HG03045 (cell line): ENCODE measurements around the gene SNURF.
"Not testable (repeated sequence)": the region's sequence is repeated elsewhere in the genome, so short reads cannot be mapped to it uniquely, and the experiment has no call there.

Experiments
- ATAC-seq: cut with Tn5 transposase; IDR thresholded peaks from one replicate; pipeline ENCODE4 v1.9.1; 2021; ENCODE audit warnings: mild to moderate bottlenecking, moderate library complexity; ENCODE audit not compliant: unreplicated experiment

The SNURF gene, protein sequence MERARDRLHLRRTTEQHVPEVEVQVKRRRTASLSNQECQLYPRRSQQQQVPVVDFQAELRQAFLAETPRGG

DNA sequence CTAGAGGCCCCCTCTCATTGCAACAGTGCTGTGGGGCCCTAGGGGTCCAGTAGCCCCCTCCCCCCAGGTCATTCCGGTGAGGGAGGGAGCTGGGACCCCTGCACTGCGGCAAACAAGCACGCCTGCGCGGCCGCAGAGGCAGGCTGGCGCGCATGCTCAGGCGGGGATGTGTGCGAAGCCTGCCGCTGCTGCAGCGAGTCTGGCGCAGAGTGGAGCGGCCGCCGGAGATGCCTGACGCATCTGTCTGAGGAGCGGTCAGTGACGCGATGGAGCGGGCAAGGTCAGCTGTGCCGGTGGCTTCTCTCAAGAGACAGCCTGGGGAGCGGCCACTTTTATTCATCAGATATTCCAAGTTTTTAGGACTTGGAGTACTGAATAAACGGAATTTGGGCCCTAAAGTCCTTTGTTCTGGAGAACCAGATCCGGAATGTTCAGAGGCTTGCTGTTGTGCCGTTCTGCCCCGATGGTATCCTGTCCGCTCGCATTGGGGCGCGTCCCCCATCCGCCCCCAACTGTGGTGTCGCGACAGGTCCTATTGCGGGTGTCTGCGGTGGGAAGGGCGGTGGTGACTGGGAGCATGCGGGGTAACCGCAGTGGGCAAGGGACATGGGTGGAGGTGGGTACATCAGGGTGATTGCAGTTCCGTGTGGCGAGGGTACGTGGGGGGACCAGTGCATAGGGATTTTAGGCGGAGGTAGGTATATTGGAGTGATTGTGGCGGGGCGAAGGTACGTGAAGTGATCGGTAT lies at the start of gene SNURF, which contains the start of gene SNRPN:
SNURF (plus strand) TSS at position 205 of the 748 bp plus-strand sequence; CDS start at position 267, 62 bp downstream.
SNRPN (plus strand) TSS at position 205 of the 748 bp plus-strand sequence. CDS start 19,467 bp downstream, outside the sequence.
- ATAC-seq, result no peak

DNA sequence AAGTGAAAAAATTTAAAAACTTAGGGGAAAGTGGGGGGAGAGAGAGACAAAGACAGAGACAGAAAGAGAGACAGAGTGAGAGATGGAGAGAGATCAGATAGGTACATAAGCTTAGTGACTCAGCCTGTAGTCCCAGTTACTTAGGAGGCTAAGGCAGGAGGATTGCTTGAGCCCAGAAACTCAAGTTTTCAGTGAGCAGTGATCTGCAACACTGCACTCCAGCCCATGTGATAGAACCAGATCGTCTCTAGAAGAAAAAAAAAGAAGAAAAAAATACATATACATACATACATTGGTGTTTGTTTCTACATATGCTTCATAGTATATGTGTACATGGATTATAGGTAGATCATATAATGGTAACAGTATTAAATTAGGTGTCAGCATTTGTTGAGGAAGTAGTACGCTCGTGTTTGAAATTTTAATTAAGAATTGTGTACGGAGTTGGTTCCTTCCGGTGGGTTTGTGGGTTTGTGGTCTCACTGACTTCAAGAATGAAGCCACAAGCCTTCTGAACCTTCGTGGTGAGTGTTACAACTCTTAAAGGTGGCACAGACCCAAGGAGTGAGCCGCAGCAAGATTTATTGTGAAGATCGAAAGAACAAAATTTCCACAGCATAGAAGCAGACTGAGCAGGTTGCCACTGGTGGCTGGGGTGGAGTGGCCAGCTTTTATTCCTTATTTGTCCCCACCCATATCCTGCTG lies 38.3 kb upstream of the SNURF start:
- no peak for ATAC-seq

DNA sequence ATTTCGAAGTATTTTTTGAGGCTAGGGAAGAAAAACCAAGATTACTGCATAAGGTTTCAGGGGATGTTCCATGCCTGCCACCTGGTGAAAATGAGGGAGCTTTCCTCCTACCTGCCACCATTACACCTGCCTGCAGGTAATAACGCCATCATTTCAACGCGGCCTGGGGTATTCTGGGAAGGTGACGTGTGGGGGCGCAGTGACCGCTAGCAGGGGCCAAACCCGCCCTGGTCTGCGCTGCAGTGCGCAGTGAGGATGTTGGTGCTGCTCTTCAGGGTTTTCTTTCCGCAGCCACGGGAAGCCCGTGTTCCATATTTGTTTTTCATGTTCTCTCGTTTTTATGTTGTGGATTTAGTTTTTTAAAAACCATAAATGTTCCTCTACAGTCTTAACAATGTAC lies 37.4 kb upstream of the SNURF start:
- ATAC-seq, result no peak

DNA sequence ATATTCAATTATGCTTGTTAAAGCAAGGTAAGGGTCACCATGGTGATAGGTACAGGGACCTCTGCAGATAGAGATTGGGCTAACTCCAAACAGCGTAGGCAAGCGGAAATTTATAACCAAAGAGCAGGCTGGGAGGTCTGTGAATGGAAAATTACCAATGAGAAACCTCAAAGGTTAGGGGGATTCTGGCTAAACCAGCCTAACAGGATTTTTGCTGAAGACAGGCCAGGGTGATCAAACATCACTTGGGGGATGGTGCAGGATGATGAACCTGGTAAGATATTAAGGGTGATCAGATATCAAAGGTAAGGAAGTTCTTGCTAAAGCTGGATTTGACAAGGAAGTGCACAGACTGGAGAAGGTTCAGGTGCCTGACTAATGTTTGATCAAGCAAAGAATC lies 35.3 kb upstream of the SNURF start:
- ATAC-seq, result no peak

DNA sequence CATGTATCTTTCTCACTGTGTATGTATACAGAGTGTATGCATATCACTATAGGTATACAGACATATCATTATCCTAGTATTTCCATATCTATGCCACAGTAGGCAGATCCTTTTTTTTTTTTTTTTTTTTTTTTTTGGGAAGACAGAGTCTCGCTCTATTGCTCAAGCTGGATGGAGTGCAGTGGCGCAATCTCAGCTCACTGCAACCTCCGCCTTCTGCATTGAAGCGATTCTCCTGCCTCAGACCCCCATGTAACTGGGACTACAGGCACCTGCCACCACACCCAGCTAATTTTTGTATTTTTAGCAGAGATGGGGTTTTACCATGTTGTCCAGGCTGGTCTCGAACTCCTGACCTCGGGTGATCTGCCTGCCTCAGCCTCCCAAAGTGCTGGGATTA lies 32.0 kb upstream of the SNURF start:
- not testable (repeated sequence) for ATAC-seq

DNA sequence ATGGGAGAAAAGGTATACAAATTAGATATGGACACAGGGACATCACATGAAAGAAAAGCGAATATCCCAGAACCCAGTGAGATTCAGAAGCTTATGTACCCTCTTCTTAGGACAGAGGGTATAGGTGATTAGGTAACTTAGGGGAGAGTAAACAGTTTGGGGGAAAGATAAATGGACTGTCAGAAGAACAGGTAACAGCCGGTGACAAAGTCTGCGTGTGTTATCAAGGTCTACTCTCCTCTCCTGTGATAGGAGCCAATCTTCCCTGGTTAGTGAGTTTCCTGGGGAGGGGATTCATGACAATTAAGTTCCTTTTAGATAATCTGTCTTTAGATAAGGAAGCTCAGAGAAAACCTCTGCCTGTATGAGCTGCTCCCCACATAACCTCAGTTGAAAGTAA lies 30.6 kb upstream of the SNURF start:
- no peak for ATAC-seq

DNA sequence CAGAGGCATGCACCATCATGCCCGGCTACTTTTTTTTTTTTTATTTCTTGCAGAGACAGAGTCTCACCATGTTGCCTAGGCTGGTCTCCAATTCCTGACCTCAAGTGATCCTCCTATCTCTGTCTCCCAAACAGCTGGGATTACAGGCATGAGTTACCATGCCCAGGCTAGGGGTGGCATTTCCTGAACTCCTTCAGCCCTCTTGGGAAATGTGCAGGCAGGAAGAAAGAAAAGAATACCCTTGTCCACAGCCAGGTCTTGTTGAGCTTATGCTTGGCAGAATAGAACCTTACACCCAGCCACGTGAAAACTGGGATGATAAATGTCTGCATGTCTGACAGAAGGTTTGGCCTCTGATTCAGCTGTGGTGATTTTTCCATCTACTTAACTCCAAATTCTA lies 30.2 kb upstream of the SNURF start:
- no peak for ATAC-seq

DNA sequence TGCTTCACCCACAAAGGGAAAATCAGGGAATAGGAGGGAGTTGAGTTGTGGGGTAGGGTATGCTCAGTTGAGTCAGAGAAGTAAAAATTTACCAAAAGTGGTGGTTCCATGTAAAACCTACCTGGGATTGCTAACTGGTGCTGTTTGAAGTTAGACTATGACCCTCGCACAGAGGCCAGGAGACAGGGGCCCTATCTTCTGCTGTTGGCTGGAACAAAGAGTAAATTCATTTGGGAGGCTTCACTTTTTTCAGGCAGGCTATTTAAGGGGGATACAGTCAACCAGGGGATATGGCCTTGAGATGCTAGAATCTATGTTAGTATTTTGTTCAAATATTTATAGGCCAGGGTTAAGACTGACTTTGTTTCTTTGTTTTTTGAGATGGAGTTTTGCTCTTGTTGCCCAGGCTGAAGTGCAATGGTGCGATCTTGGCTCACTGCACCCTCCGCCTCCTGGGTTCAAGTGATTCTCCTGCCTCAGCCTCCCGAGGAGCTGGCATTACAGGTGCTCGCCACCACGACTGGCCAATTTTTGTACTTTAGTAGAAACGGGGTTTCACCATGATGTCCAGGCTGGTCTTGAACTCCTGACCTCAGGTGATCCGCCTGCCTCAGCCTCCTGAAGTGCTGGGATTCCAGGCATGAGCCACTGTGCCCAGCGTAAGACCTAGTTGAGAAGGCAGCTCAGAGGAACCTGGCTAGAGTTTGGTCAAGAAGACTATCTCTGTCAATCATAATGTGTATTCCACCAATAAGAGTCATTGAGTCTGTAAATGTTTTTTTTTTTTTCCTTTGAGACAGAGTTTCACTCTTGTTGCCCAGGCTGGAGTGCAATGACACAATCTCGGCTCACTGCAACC lies 22.7 kb upstream of the SNURF start:
- ATAC-seq, result not testable (repeated sequence)

DNA sequence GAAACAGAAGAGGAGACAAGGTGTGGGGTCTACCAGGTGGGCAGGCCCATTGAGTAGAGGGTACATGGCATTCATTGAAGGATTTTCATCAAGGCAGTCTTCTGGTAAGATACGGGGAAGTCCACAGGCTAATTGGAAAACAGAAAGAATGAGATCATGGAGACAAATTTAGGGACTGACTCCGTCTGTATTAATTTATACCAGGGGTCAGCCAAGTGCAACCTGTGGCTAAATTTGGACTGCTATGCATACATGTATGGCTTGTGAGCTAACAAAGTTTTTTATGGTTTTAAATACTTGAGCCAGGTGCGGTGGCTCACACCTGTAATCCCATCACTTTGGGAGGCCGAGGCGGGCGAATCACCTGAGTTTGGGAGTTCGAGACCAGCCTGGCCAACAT lies 21.1 kb upstream of the SNURF start:
- ATAC-seq, result no peak

DNA sequence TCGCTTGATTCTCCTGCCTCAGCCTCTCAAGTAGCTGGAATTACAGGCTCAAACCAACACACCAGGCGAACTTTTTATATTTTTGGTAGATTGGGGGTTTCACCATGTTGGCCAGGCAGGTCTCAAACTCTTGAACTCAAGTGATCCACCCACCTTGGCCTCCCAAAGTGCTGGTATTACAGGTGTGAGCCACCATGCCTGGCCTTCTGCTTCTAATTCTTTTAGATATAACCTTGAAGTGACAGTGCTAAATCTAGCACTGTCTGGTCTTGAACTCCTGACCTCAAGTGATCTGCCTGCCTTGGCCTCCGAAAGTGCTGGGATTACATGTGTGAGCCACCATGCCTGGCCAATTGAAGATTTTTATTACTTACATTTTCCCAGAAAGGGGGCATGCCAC lies 16.6 kb upstream of the SNURF start:
- ATAC-seq, result not testable (repeated sequence)

DNA sequence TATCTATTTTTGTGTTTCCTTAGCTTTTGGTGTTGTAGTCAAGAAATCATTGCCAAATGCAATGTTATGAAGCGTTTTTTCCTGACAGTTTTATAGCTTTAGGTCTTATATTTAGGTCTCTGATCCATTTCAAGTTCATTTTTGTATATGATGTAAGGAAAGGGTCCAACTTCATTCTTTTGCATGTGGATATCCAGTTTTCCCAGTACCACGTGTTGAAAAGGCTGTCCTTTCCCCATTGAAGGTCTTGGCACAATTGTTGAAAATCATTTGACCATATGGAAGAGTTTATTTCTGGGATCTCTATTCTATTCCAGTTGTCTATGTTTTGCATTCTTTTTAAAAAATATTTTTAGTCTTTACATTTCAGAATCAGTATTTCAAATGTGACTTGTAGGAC lies 14.6 kb upstream of the SNURF start:
- no peak for ATAC-seq

DNA sequence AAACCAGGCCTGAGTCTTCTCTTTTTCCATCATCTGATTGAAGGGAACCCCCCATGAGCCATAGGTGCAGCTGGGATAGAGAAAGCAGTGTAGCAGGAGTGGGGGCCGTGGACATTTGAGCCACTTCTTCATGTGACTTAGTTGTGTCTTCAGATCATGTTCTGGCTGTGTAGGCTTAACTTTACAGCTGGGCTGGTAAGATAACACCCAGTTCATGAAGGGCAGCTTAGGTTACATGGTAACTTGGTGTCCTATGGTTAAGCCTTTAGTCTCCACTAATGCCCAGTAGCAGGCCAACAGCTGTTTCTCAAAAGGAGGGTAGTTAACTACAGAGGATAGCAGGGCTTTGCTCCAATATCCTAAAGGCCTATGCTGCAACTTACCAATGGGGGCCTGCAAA lies 11.4 kb upstream of the SNURF start:
- no peak for ATAC-seq

DNA sequence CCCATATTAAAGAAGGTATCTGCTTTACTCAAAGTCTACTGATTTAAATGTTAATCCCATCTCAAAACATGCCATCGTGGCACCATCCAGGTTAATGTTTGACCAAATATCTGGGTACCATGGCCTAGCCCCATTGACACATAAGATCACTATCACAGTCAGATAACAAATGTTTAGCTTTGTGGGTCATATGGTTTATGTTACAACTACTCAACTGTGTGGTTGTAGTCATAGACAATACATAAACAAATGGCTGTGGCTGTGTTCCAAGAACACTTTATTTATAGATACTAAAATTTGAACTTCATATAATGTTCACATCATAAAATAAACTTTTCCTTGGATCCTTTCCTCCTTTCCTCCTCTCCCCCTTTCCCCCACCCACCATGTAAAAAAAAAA lies 9.8 kb upstream of the SNURF start:
- no peak for ATAC-seq

DNA sequence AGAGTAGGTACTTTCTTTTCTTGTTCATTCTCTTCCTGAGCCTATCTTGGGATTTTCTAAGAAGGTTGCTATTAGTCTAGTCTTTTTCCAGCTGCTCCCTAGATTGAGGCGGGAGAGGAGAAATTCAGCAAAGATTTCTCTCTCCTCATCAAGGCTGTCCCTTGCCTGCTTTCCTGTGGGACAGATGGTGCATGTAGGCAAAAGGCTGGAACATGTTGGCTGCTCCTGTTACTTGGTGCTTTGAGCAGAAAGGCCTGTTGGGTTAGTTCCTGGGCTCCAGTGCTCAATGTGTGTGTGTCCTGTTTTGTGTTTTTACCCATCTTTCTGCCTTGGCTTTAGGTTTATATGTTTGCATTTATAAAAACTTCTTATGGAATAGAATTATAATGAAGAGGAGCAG lies 9.1 kb upstream of the SNURF start:
- no peak for ATAC-seq

DNA sequence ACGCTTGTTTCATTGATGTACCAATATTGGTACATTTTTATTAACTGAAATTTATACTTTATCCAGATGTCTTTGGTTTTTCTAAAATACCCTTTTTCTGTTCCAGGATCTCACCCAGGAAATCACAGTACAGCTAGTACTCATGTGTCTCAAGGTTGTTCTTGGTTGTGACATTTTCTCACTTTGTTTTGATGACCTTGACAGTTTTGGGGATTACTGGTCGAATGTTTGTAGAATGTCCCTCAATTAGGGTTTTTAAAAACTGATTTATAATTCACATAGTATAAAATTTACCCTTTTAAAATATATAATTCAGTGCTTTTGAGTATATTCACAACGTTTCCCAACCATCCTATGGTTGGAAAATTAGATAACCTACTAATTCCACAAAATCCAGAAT lies 6.3 kb upstream of the SNURF start:
- no peak for ATAC-seq

DNA sequence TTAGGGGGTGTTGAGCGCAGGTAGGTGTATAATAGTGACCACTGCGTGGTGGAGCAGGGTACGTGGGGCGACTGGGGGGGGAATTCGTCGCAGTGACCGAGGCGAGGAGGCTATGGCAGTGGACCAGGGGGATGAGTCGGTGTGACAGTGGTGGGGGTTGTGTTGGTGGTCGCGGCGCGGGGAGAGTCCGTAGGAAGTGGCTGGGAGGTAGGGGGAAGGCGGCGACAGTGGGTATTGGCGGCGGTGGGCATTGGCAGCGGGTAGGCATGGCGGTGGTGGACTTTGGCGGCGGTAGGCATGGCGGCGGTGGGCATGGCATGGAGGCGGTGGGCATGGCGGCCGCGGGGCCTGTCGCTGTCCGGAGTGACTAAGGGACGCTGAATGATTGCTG lies 739 bp downstream of the SNURF start:
- no peak for ATAC-seq

DNA sequence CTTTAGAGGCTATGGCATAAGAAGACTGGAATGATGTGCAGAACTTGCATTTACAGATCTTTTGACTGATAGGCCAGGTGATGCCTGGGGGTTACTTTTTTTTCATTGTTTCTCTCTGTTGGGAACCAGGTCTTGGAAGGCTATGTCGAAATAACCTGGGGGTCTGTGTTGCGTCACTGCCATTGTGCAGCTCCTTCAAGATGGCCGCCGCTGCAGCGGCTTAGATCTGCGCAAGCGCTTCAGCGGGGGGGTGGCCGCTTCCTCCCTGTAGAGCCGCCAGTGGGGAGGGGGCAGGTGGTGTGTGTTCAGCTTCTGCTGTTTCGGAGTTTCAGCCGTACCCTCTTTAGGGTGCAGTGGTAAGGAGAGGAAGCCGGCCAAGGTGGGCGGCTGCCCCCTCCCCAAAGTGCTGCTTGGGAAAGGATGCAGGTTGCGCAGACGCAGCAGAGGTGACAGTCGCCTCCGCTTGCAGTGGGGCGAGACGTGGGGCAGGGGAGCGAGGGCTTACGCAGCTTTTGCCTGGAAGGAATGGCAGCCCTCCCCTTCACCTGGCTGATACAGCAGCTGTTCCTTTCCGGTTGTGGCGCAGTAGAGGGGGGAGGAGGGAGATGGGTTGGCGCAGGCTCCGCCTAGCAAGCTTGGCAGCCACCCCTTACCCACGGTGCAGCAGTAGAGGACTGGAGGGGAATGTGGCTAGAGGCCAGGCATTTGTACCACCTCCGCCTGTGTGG lies 1.5 kb downstream of the SNURF start:
- peak; percentile 70 for ATAC-seq

DNA sequence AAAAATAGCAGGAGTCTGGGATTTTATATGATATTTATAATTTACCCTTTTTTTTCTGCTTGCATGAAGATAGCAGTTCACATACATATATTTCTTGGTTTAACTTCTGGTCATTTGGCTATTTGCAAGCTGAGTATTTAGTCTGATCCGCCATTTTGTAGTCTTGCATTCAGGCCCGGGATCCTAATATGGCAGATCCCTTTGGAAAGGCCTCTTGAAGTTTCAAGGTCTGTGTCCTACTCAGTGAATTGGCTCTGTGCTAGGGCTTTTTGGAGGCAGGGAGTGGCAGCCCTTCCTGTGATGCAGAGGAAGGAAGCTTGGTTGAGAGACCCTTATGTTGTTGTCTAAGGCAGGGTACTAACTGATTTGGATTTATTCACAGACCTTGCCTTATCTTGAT lies 2.9 kb downstream of the SNURF start:
- no peak for ATAC-seq

DNA sequence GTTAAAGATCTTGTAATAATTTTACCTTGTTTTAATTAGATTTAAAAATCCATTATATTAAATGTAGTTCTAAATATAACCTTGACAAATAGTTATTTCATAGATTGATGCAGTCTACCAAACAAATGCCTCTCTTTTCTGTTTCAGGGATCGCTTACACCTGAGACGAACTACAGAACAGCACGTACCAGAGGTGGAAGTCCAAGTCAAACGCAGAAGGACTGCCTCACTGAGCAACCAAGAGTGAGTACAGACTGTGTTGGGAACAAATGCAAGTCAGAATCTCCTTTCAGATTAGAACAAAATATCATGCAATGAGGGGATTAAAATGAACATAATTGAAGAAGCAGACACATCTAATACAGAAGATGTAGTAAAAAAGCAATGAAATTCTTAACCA lies 7.2 kb downstream of the SNURF start:
- no peak for ATAC-seq

DNA sequence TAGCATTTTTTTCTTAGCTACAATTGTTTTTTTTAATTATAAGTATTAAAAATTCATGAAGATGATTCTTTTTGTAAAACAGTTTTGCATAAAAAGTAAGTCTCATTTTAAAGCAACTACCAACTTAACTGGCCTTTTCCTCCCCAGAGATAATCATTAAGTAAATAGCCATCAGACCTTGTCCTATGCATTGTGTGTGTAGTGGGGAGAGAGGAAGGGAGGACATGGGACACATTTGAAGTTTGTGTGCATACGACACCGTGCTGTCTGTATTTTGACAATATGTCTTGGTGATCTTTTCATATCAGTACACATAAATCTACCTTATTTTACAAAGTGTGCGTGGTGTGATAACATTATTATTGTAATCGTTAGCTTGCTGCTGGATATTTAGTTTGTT lies 8.1 kb downstream of the SNURF start:
- ATAC-seq, result no peak
